Stimulated activated CD8-positive, alpha-beta memory T cell treated with anti-CD3 and anti-CD28 coated beads, Interleukin-12 subunit alpha, Interleukin-12 subunit beta, amount 100 ng/mL, for 1 hour (primary cell): ENCODE data around the gene SLC30A3.

Source experiments
- DNase-seq: peaks from one replicate; pipeline ENCODE4 v3.0.0-alpha.2; 2020; ENCODE audit warnings: low read depth

SLC30A3 gene

GRCh38 chr2:27261241-27261925, 1.5 kb downstream of the SLC30A3 start:
- DNase-seq, result no peak

- DNase-seq, result no peak
Measured at GRCh38 chr2:27258051-27258450, 4.8 kb downstream of the SLC30A3 start.

GRCh38 chr2:27256855-27257454, 5.9 kb downstream of the SLC30A3 start:
- no peak for DNase-seq

GRCh38 chr2:27255660-27256059, 7.2 kb downstream of the SLC30A3 start:
- no peak for DNase-seq

GRCh38 chr2:27255187-27255586, 7.7 kb downstream of the SLC30A3 start:
- DNase-seq, result no peak

- DNase-seq, result no peak
Measured at GRCh38 chr2:27251766-27252165, 11.1 kb downstream of the SLC30A3 start.

- no peak for DNase-seq
Measured at GRCh38 chr2:27250652-27251379, 12.0 kb downstream of the SLC30A3 start.

GRCh38 chr2:27249891-27250651, 12.8 kb downstream of the SLC30A3 start:
- no peak for DNase-seq

GRCh38 chr2:27249159-27249890, 13.5 kb downstream of the SLC30A3 start:
- DNase-seq, result no peak

GRCh38 chr2:27247893-27248292, 15.0 kb downstream of the SLC30A3 start:
- no peak for DNase-seq

- no peak for DNase-seq
Measured at GRCh38 chr2:27245626-27246025, 17.2 kb downstream of the SLC30A3 start.

GRCh38 chr2:27245116-27245515, 17.7 kb downstream of the SLC30A3 start:
- DNase-seq, result no peak

- no peak for DNase-seq
Measured at GRCh38 chr2:27243391-27244130, 19.3 kb downstream of the SLC30A3 start.

- no peak for DNase-seq
Measured at GRCh38 chr2:27242614-27242951, 20.3 kb downstream of the SLC30A3 start.

- DNase-seq, result no peak
Measured at GRCh38 chr2:27241761-27242613, 20.9 kb downstream of the SLC30A3 start.

- DNase-seq, result no peak
Measured at GRCh38 chr2:27240406-27240805, 22.4 kb downstream of the SLC30A3 start.

GRCh38 chr2:27238976-27239375, 23.9 kb downstream of the SLC30A3 start:
- no peak for DNase-seq

- no peak for DNase-seq
Measured at GRCh38 chr2:27237341-27237945, 25.4 kb downstream of the SLC30A3 start.

- DNase-seq, result no peak
Measured at GRCh38 chr2:27236626-27237025, 26.2 kb downstream of the SLC30A3 start.

- no peak for DNase-seq
Measured at GRCh38 chr2:27236136-27236535, 26.7 kb downstream of the SLC30A3 start.
